ENCODE data around the gene GRIK3. TPM values are rescaled to one million over a fixed set of nuclear protein-coding genes. Genes with fewer than 3 reads are reported as not detected.

GRIK3 gene
- total RNA-seq, 2 experiments from 2014 or later: 16.3 to 55.0 TPM

DNA sequence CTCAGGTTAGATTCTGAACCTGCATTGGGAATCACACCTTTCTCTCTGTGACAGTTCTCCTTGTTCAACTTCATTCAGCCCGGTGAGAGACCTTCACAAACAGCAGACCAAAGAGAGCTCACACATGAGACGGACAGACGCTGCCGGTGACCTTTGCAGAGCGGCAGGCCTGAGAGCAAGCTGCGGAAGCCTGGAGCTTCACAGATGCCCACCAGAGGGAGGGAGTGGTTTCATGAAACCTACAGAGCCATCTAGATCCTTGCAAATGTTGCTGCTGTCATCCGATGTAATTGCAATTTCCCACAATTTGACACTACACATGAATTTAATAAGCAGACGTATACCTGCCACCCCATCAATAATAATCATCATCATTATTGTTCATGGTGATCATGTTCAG, 39.4 kb downstream of the GRIK3 start:
- Histone ChIP-seq H4K20me1 (ENCODE audit: insufficient read depth, low read length) (no peaks in the 10 kb centered on the region), H3K27ac (ENCODE audit: low read depth, low read length, poor library complexity, severe bottlenecking) (no peak overlapping the region), H3K4me1 (ENCODE audit: insufficient read depth, low read length, poor library complexity, severe bottlenecking) (no peaks in the 10 kb centered on the region), H3K4me2 (ENCODE audit: low read length) (no peak overlapping the region), H3K79me2 (ENCODE audit: insufficient read depth, low read depth, low read length) (no peaks in the 10 kb centered on the region), H3K36me3 (ENCODE audit: insufficient read depth, low read length) (peaks cover 6% of the 10 kb centered on the region; the same call in 1 of the 2 replicates), H3K9me3 (ENCODE audit: low read length) (no peaks in the 10 kb centered on the region), H3K9me2 (ENCODE audit: insufficient read depth, low read length) (no peaks in the 10 kb centered on the region), H3K4me3 (ENCODE audit: low read depth, low read length, poor library complexity, severe bottlenecking) (no peak overlapping the region), H2AFZ (ENCODE audit: low read length) (no peak overlapping the region)
- no peak for TF ChIP-seq EZH2phosphoT487 (IDR thresholded peaks at IDR 0.05; ENCODE audit: borderline replicate concordance, low read depth, low read length)
- TF ChIP-seq, protein P1, sequence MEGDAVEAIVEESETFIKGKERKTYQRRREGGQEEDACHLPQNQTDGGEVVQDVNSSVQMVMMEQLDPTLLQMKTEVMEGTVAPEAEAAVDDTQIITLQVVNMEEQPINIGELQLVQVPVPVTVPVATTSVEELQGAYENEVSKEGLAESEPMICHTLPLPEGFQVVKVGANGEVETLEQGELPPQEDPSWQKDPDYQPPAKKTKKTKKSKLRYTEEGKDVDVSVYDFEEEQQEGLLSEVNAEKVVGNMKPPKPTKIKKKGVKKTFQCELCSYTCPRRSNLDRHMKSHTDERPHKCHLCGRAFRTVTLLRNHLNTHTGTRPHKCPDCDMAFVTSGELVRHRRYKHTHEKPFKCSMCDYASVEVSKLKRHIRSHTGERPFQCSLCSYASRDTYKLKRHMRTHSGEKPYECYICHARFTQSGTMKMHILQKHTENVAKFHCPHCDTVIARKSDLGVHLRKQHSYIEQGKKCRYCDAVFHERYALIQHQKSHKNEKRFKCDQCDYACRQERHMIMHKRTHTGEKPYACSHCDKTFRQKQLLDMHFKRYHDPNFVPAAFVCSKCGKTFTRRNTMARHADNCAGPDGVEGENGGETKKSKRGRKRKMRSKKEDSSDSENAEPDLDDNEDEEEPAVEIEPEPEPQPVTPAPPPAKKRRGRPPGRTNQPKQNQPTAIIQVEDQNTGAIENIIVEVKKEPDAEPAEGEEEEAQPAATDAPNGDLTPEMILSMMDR (conservative IDR thresholded peaks at IDR 0.05; ENCODE audit: low read length): no peak
- intact Hi-C loops (cut with micrococcal nuclease; ENCODE audit: unreplicated experiment): no loop called here
- BruUV-seq (replicated peaks): no TSS peak
- ChIA-PET POLR2A (interaction anchor here (0.7 kb wide), 1 partner anchor 893 kb away, joined by 3 read pairs; no protein-coding TSS in a partner anchor), CTCF (ENCODE audit: unreplicated experiment) (interaction anchor here (0.7 kb wide), 1 partner anchor 13 kb away, joined by 3 read pairs; no protein-coding TSS in a partner anchor)
- no peak for DNase-seq (ENCODE audit: low spot score)

DNA sequence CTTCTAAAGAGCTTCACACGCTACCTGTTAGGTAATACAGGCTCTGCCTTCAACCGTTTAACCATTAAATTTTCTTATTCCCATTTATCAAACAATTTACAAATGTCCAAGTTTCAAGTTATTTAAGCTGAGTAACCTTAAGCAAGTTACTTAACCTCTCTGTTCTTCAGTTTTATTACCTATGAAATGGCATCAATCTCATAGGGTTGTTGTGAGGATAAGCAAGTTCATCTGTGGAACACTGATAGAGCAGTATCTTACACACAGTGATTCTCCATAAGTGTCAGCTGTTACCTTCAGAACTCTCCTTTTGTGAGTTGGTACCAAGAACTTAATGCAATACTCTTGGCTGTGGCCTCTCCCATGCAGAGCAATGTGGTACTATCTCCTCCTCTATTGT, 40.0 kb downstream of the GRIK3 start:
- H3K79me2 ChIP-seq (ENCODE audit: insufficient read depth, low read depth, low read length): no peaks in the 10 kb centered on the region
- no peaks in the 10 kb centered on the region for H3K9me2 ChIP-seq (ENCODE audit: insufficient read depth, low read length)
- H3K4me2 ChIP-seq (ENCODE audit: low read length): no peak overlapping the region
- H4K20me1 ChIP-seq (ENCODE audit: insufficient read depth, low read length): no peaks in the 10 kb centered on the region
- H3K9me3 ChIP-seq (ENCODE audit: low read length): no peaks in the 10 kb centered on the region
- CTCF ChIA-PET (ENCODE audit: unreplicated experiment): no interaction called here
- DNase-seq (ENCODE audit: low spot score): no peak
- H3K4me3 ChIP-seq (ENCODE audit: low read depth, low read length, poor library complexity, severe bottlenecking): no peak overlapping the region
- TF ChIP-seq, protein P1 (conservative IDR thresholded peaks at IDR 0.05; ENCODE audit: low read length): no peak
- no peak for TF ChIP-seq EZH2phosphoT487 (IDR thresholded peaks at IDR 0.05; ENCODE audit: borderline replicate concordance, low read depth, low read length)
- no peak overlapping the region for H3K27ac ChIP-seq (ENCODE audit: low read depth, low read length, poor library complexity, severe bottlenecking)
- BruUV-seq (replicated peaks): no TSS peak
- intact Hi-C loops (cut with micrococcal nuclease; ENCODE audit: unreplicated experiment): no loop called here
- H3K4me1 ChIP-seq (ENCODE audit: insufficient read depth, low read length, poor library complexity, severe bottlenecking): no peaks in the 10 kb centered on the region
- H2AFZ ChIP-seq (ENCODE audit: low read length): no peak overlapping the region
- peaks cover 4% of the 10 kb centered on the region; the same call in 1 of the 2 replicates for H3K36me3 ChIP-seq (ENCODE audit: insufficient read depth, low read length)
- POLR2A ChIA-PET: interaction anchor here (0.7 kb wide), 1 partner anchor 893 kb away, joined by 3 read pairs; no protein-coding TSS in a partner anchor

DNA sequence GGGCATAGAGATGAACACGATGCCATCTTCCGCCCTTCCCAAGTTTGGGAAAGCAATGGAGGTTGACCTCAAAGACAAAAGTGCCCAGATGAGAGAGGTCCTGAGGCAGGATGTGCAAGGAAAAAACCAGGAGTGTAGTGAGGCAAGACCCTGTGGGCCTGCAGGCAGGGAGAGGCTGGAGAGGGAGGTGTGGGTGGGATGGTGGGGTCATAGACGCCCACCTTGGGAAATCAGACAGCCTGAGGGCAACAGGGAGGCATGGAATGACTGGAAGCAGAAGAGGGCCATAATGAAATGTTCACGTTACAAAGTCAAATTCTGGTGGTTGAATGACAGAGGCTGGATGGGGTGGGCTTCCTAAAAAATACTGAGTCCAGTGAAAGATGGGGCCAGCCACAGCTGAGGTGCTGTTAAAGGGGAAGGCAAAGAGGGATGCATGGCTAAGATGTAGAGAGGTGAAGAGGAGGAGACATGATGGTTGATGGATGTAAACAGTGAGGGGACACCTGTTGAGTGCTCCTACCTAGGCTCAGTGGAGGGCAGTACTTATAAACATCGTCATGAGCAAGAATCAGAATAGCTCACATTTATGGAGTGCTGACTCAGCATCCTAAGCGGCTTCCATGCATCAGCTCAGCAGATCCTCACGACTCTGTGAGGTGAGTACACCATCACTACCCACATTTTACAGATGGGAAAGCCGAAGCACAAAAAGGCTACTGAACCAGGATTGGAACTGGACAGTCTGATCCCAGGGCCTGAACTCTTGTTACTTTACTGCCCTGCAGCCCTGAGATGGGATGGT, 42.0 kb downstream of the GRIK3 start:
- Histone ChIP-seq H3K9me2 (ENCODE audit: insufficient read depth, low read length) (no peaks in the 10 kb centered on the region), H3K27ac (ENCODE audit: low read depth, low read length, poor library complexity, severe bottlenecking) (no peak overlapping the region), H3K4me3 (ENCODE audit: low read depth, low read length, poor library complexity, severe bottlenecking) (no peak overlapping the region), H3K36me3 (ENCODE audit: insufficient read depth, low read length) (no peaks in the 10 kb centered on the region), H3K79me2 (ENCODE audit: insufficient read depth, low read depth, low read length) (no peaks in the 10 kb centered on the region), H3K4me1 (ENCODE audit: insufficient read depth, low read length, poor library complexity, severe bottlenecking) (no peaks in the 10 kb centered on the region), H3K9me3 (ENCODE audit: low read length) (no peaks in the 10 kb centered on the region), H4K20me1 (ENCODE audit: insufficient read depth, low read length) (no peaks in the 10 kb centered on the region), H3K4me2 (ENCODE audit: low read length) (no peak overlapping the region), H2AFZ (ENCODE audit: low read length) (no peak overlapping the region)
- no TSS peak for BruUV-seq (replicated peaks)
- DNase-seq (ENCODE audit: low spot score): no peak
- TF ChIP-seq, protein P1 (conservative IDR thresholded peaks at IDR 0.05; ENCODE audit: low read length): no peak
- no peak for TF ChIP-seq EZH2phosphoT487 (IDR thresholded peaks at IDR 0.05; ENCODE audit: borderline replicate concordance, low read depth, low read length)
- intact Hi-C loops (cut with micrococcal nuclease; ENCODE audit: unreplicated experiment): no loop called here
- ChIA-PET POLR2A (interaction anchor here (1.2 kb wide), 1 partner anchor 50 kb away, joined by 3 read pairs; no protein-coding TSS in a partner anchor), CTCF (ENCODE audit: unreplicated experiment) (no interaction called here)

Data from OCI-LY7 (cell line).